ENCODE measurements around the gene ANKRD33B. TPM values are rescaled to one million over a fixed set of nuclear protein-coding genes. Genes with fewer than 3 reads are reported as not detected.
A peak's percentile ranks its signal among the peaks of the same experiment; 100 is the strongest.

The ANKRD33B gene
- total and polyA plus RNA-seq, 2 of the 13 experiments (the other 11 are each of a cell fraction or from before 2014, with no cell fraction given) = 0.02 TPM; not detected in 1

- H3K27me3 ChIP-seq (ENCODE audit: control insufficient read depth in 1 of 2, insufficient read depth in 2 of 2, low read length in 2 of 2) = peaks cover 0 to 23% of the 10 kb centered on the region in 2 experiments; a peak in 2 of 5 replicates
- ChIA-PET POLR2A (no interaction called here), CTCF (ENCODE audit: low intra/inter-chr PET ratio, low total read pairs) (no interaction called here)
- H3K9me3 ChIP-seq (ENCODE audit: low read length) = no peaks in the 10 kb centered on the region
- H3K4me1 ChIP-seq (ENCODE audit: insufficient read depth, low read length) = no peaks in the 10 kb centered on the region
- BruUV-seq (replicated peaks) = no TSS peak
- H4K20me1 ChIP-seq (ENCODE audit: insufficient read depth, low read length) = no peaks in the 10 kb centered on the region
- in situ Hi-C loops (cut with HindIII; ENCODE audit: extremely low pct_ligation_motif_present, low pct_unique_long_range_greater_than_20kb) = no loop called here
- H3K4me2 ChIP-seq (ENCODE audit: low read depth, low read length) = no peak overlapping the region
- H3K36me3 ChIP-seq (replicated peaks in 1 of 2; ENCODE audit: control insufficient read depth in 1 of 2, insufficient read depth in 2 of 2, low read length in 2 of 2) = no peaks in the 10 kb centered on the region
- no peak overlapping the region for H3K9ac ChIP-seq (ENCODE audit: insufficient read depth, low read depth, low read length)
- WGBS (ENCODE audit: low lambda C conversion rate) = 81% methylated on average over 31 of the region's 68 CpGs
- DNase-seq (ENCODE audit: low spot score) (no peak), FAIRE-seq (no peak), ATAC-seq (no peak)
- intact Hi-C loops (cut with micrococcal nuclease; ENCODE audit: unreplicated experiment) = no loop called here
- no peak overlapping the region for H2AFZ ChIP-seq (ENCODE audit: low read length)
- no peak overlapping the region for H3K27ac ChIP-seq (ENCODE audit: extremely low read length, insufficient read depth, low read length)
- H3K79me2 ChIP-seq (ENCODE audit: insufficient read depth, low read length) = no peaks in the 10 kb centered on the region
- no peak overlapping the region for H3K4me3 ChIP-seq (replicated peaks in 1 of 3; ENCODE audit: insufficient read depth in 1 of 3, low read depth in 2 of 3, low read length in 3 of 3)
- TF ChIP-seq LRRFIP1 (CRISPR knock-in tag; conservative IDR thresholded peaks at IDR 0.05) (no peak), MIER2 (CRISPR knock-in tag; IDR thresholded peaks at IDR 0.05) (peak; percentile 25; the same call in 1 of the 2 replicates)
- TF ChIP-seq, protein P1, sequence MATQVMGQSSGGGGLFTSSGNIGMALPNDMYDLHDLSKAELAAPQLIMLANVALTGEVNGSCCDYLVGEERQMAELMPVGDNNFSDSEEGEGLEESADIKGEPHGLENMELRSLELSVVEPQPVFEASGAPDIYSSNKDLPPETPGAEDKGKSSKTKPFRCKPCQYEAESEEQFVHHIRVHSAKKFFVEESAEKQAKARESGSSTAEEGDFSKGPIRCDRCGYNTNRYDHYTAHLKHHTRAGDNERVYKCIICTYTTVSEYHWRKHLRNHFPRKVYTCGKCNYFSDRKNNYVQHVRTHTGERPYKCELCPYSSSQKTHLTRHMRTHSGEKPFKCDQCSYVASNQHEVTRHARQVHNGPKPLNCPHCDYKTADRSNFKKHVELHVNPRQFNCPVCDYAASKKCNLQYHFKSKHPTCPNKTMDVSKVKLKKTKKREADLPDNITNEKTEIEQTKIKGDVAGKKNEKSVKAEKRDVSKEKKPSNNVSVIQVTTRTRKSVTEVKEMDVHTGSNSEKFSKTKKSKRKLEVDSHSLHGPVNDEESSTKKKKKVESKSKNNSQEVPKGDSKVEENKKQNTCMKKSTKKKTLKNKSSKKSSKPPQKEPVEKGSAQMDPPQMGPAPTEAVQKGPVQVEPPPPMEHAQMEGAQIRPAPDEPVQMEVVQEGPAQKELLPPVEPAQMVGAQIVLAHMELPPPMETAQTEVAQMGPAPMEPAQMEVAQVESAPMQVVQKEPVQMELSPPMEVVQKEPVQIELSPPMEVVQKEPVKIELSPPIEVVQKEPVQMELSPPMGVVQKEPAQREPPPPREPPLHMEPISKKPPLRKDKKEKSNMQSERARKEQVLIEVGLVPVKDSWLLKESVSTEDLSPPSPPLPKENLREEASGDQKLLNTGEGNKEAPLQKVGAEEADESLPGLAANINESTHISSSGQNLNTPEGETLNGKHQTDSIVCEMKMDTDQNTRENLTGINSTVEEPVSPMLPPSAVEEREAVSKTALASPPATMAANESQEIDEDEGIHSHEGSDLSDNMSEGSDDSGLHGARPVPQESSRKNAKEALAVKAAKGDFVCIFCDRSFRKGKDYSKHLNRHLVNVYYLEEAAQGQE (IDR thresholded peaks at IDR 0.05; ENCODE audit: borderline replicate concordance in 1 of 2, low read depth in 1 of 2, low read length in 2 of 2) = peak; percentile 62 to 86
Observed at GRCh38 chr5:10649666-10650380, 86.0 kb downstream of the ANKRD33B start.
